ENCODE data around the gene NKAPL.

The NKAPL gene

DNA sequence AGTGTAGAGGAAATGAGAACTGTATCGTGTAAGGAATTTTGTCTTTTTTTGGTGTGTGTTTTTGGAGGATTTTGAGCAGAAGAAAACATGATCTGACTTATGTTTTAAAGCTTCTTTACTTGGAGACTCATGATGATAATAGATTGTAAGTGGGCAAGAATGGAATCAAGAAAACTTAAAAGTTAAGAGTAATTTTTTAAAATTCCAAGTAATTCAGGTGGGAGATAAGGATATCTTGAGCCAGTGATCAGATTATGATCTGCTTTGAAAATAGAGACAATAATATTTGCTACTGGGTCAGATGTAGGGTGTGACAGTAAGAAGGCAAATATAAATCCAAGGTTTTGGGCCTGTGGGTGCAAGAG, 8.6 kb downstream of the NKAPL start:
- TF ChIP-seq CTCF (IDR thresholded peaks at IDR 0.05) = no peak

DNA sequence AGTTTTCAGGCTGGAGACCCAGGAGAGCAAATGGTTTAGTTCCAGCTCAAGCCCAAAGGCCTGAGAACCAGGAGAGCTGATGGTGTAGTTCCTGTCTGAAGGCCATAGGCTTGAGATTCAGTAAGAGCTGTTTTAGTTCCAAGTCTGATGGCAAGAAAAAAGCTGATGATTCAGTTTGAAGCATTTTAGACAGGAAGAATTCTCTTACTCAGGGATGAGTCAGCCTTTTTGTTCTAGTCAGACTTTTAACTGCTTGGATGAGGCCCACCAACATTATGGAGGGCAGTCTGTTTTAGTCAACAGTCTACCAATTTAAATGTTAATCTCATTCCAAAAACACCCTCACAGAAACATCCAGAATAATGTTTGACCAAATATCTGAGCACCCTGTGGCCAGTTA, 10.4 kb downstream of the NKAPL start:
- no peak for TF ChIP-seq CTCF (IDR thresholded peaks at IDR 0.05)

GRCh38 chr6:28274888-28275287, 15.8 kb downstream of the NKAPL start:
- TF ChIP-seq CTCF (IDR thresholded peaks at IDR 0.05) = no peak

DNA sequence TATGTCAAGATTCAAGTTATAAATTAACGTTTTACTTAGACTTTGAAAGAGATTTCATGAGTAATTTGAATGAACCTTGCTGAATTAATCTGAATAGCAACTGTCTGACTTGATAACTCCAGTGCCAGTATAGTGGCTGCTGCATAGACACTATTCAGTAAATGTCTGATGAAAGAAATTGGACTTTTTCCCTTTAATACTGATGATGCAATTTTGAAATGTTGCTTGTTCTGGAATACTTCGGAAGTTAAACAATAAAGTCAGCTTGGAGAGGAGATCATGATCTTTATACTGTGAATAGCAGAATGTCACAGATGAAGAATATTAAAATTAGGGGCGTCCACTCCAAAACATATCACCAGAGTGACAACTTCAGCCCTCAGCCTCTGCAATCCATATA, 18.6 kb downstream of the NKAPL start:
- TF ChIP-seq CTCF (IDR thresholded peaks at IDR 0.05) = no peak

DNA sequence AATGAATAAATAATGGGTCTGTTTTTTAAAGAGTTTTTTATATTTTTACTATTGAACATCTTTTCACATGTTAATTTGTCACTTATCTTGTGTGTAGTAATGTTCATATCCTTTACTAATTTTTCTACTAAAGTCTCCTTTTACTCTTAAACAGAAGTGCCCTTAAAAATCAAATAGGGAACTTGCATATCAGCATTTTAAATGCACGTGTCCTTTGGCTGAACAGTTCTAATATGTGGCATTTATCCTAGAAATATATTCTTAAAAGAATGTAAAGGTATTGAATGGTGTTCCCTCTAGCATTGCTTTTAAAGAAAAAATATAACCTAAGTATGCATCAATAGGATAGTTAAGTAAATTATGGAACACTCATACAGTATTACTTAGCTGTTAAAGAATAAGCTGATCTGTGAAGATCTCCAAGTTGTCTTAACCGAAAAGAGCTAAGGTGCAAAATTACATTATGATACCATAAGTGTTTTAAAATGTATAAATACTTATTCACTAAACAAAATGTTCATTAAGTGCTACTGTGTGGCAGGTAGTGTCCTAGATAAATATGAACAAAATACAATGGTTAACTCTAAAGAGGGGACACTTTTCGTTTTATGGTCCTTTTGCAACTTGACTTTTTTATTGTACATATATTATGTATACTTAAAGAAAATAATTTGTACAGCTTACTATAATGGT, 21.6 kb downstream of the NKAPL start:
- TF ChIP-seq CTCF (IDR thresholded peaks at IDR 0.05) = no peak

DNA sequence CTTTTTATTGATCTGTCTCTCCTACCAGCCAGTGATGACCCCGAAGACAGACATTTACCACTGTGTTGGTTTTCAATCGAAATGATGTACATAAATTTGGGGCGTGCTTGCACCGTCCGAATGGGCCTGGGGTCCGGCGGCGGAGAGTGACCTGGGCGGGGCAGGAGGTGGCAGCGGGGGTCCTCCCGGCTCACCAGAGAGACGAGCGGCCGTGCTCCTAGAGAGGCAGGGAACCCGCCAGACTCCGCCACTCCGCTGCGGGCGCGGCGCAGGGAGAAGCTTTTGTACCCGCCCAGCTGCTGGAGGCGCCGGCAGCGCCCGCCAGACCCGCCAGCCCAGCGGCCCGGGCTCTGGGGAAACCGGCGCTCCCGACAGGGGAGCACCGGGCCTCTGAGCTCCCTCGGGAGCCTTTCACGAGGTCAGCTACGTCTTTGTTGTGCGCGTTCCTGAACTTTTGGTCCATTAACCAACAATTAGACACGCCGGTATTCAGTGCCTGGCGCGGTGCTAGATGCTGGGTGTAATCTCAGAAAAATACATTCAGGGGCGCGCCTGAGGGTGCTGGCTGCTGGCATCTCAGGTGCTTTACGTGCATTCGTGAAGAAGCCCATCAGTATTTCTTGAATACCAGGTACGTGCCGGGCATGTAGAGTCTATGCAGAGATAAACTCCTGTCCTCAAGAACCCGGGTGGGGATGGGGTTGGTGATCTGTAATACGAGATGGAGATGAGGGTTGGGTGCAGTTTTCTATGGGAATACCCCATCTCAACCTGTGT, 22.4 kb downstream of the NKAPL start, which contains the start of gene PGBD1:
PGBD1 (plus strand) TSS at position 285 of the 777 bp plus-strand sequence. CDS start 2,242 bp downstream, outside the sequence.
- no peak for TF ChIP-seq CTCF (IDR thresholded peaks at IDR 0.05)

GRCh38 chr6:28282926-28283325, 23.8 kb downstream of the NKAPL start:
- no peak for TF ChIP-seq CTCF (IDR thresholded peaks at IDR 0.05)
